NCI-H748 treated with DMSO at 0.1 percent for 48 hours (cell line): ENCODE data around the gene CAVIN4.
A peak's percentile ranks its signal among the peaks of the same experiment; 100 is the strongest.

Source experiments
- DNase-seq: peaks from one replicate; lab custom pipeline; 2025; lab: John Stamatoyannopoulos, UW

The CAVIN4 gene

GRCh38 chr9:100590481-100590880 lies 12.6 kb downstream of the CAVIN4 start:
- no peak for DNase-seq

DNA sequence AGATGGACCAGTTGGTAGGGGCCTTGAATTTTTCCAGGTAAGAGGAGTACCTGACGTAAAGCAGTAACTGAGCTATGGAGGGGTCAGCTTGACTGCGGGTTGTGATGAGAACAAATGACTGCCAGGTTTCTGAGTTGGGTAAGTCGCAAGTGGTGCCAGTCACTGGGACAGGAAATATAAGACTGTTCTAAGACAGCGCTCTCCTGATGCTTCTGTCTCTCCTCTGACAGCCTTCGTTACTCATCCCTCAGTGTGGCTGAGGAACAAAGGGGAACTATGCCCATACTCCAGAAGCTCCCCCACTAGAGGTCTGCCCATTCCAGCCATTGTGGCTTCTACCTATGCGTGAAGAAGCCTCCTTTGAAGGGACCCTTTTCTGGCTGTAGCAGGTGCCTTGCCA lies 13.3 kb downstream of the CAVIN4 start:
- DNase-seq, result no peak

DNA sequence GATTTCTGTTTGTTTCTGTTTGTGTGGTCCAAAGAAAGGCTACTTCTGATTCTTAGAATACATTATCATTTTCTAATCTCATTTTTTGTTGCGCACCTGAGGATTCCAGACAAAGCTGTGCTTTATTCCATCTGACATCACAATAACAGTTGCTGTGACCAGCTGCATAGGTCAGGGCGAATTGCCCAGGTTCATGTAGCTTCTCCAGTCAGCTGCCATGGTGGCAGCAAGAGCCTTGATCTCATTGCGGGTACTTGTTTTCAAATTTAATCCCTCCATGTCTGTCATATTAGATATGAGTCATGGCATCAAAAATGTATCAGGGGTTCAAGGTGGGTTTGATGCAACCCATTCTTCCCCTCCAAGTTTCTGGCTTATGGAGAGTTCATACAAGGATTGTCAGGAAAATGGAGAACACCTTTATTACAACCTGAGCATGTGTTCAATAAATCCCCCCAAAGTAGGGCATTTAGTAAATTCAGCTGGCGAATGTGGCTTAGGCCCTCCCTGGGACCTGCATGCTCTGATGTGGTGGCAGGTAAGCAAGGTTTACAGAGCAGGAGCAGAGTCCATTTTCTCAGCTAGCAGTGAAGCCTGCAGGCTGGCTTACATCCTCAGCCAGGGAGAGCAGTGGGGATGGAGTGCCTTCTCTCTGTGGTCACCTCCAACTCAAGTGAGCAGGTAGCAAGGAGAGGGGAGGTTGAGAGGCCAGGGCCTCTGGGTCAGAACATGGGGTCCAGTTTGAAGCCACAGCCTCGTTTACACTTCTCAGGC lies 13.9 kb downstream of the CAVIN4 start:
- no peak for DNase-seq

DNA sequence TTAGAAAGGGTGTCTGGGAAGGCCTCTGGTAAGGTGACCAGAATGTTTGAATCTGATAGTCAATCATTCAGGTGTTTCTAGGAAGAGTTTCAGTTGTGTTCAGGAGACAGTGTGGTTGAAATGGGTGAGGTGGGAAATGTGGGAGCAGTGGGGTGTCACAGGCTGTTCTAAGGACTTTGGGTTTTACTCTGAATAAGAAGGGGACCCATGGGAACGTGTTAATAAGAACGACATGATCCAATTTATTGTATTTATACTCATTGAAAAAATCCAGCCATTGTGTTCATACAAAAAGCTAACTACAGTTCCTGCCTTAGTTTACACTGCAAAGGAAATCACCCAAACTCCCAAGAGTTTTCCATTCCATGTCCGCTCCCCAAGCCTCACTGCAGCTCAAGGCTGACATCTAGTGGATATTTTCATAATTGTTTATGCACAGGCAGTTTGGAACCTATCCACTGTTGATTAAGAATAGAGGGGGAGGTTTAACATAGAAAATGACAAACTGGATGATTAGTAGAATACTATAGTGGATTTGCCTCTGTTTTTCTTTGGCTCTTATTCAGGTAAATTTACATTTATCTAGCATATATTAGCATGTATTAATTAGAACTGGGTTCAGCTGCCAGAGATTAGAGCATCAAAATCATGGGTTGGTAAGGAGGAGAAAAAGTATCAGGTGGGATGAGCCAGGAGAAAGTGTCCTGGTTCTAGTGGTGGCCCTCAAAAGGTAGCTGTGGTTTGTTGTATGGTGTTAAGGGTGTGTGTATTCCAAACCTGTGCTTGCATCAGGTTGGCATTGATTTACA lies 17.7 kb downstream of the CAVIN4 start:
- peak; percentile 56 for DNase-seq

DNA sequence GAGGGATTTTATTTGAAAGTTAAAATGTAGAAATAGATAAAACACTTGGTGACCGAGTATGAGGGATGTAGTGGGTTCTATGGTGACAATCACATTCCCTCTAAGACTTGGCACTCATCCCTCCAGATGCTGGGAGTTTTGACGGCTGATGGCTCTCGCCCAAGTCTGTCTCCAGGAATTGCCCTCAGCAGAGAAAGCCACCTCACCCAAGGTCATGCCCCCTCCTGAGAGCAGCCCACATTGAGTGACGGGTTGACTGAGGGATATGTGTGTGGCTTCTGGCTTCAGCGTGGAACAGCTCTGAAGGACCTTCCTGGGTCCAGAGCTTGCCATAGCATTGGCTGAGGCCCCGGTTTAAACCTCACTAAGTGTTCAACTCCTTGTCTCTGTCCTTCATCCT lies 19.4 kb downstream of the CAVIN4 start:
- DNase-seq, result no peak

DNA sequence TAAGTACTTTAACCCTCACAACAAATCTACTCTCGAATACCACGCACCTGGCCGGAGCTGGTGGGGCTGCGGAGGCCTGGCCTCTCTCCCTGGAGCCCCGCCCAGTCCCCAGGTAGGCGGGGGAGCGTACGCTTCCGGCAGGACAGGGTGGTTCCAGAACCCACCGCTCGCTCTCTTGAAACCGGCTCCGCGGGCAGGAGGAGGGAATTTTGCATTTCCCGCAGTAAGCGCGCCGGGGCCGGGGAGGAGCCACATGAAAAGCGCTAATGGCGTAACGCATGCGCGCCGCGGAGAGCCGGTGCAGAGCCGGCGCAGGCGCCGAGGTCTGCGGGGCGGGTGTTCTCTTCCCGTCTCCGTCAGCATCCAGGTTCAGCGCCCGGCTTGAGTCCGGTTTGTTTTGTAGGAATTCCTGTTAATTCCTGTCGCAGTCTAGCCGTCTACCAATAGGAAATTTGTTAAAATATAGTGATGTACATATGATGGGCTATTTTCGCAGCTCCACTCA lies 20.8 kb downstream of the CAVIN4 start:
- peak; percentile 91 for DNase-seq

DNA sequence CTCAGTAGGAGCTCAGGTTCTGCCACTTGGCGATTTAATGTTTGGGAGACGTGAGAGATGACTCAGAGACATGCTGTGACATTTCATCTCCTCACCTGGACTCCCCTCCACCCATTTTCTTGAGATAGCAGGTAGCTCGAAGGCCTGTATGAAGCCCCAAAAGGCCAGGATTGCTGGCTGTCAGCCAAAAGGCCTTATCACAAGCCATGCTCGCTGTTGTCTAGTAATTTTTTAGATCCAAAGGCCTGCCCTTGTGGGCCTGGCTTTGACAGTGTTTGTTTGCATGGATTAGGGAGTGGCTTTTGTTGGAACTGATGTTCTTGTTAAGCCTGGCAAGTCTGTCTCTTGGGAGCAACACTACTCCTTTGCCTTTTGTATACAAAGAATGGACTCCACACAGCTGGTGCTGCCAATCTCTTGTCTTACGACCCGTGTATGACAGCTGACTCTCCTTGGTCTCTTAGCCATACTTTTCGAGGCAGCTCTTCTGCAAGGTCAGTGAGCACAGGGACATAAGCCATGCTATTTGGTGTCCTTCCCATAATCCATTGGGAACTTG lies 22.7 kb downstream of the CAVIN4 start:
- no peak for DNase-seq

DNA sequence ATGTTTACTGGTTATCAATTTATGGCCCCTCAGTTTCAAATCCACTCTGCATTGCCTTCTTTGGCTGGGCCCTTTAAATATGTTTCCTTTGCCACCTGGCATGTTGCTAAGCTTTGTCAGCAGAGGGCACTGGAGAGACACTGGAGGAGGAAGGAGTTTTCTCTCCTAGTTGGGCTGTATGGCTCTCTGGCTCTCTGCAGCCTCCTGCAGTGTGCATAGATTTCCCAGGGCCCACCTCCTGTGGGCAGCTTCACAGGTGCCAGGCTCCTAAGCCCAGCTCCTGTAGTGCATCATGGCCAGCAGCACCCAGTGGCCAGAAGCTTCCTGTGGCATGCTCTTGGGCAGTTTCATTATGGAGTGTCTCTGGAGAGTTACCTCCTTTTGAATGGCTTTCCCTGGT lies 23.3 kb downstream of the CAVIN4 start:
- DNase-seq, result peak; percentile 74

GRCh38 chr9:100602342-100602801 lies 24.5 kb downstream of the CAVIN4 start:
- DNase-seq, result peak; percentile 79

DNA sequence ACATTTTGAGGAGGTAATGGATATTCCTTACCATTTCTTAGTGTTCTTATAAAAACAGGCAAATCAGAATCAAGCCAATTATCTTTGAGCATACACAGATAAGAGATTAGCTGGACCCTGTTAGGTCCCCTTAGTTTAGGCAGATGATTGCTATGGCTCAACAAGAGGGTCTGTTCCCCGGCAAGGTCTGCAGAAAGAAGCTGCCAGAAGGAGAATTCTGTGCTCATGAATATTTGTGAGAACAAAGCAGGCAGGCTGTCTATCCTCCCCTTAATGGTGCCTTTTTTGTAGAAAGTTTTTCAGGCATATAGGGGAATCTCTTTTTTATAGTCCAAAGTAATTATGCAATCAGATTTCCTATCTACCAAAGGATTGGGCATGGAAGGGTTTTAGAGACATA lies 27.5 kb downstream of the CAVIN4 start:
- no peak for DNase-seq

- DNase-seq, result no peak
Measured at GRCh38 chr9:100619194-100619593, 41.3 kb downstream of the CAVIN4 start.

DNA sequence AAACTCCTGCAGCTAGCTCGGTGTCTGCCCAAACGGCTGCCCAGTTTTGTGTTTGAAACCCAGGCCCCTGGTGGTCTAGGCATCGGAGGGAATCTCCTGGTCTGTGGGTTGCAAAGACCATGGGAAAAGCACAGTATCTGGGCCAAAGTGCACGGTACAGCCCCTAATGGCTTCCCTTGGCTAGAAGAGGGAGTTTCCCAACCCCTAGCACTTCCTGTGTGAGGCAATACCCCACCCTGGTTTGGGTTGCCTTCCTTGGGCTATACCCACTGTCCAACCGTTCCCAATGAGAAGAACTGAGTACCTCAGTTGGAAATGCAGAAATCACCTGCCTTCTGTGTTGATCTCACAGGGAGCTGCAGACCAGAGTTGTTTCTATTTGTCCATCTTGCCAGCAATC lies 41.8 kb downstream of the CAVIN4 start:
- DNase-seq, result no peak

DNA sequence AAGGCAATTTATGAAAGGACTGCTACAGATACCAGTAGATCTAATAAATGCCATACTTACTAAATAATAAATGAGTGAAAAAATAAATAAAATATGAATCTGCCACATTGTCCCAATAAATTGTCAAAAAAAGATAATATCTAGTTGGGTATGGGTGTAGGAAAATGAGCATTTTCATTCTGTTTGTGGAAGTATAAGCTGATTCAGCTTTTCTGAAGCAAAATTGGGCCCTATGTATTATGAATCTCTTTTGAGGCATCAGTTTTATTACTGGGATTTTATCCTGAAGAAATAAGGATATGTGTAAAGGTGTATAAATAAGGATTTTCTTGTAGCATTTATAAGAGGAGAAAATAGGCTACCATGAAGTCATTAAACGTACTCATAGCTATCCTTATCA lies 46.1 kb downstream of the CAVIN4 start:
- no peak for DNase-seq

DNA sequence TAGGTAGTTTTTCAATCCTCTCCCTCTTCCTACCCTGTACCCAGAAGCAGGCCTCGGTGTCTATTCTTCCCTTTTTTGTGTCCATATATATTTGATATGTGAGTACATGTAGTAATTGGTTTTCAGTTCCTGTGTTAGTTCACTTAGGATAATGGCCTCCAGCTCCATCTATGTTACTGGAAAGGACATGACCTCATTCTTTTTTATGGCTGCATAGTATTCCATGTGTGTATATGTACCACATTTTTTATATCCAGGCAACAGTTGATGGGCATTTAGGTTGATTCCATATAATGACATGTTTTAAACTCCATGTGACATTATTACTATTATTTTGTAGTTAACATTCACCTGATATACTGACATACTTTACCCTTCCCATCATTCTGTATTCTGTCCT lies 49.1 kb downstream of the CAVIN4 start:
- no peak for DNase-seq

DNA sequence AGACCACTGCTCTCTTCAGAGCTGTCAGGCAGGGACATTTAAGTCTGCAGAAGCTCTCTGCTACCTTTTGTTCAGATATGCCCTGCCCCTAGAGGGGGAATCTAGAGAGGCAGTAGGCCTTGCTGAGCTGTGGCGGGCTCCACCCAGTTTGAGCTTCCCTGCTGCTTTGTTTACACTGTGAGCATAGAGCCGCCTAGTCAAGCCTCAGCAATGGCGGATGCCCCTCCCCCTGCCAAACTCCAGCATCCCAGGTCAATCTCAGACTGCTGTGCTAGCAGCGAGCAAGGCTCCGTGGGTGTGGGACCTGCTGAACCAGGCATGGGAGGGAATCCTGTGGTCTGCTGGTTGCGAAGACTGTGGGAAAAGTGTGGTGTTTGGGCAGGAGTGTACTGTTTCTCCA lies 59.9 kb downstream of the CAVIN4 start:
- DNase-seq, result no peak
